Coronary artery (tissue), 2 donors: ENCODE results near the gene ASIC4.

ENCODE experiments used
- DNase-seq: peaks from one replicate; pipeline ENCODE4 v3.0.0-alpha.2; 2017; ENCODE audit warnings: low spot score
- H3K27ac ChIP-seq, 2 donors: fragments of 200-600 bp; sonication (generic); one replicate each; pipeline ENCODE4 v1.5.1; 2016 to 2019
- H3K4me3 ChIP-seq: fragments of 200-600 bp; sonication (generic); 2 replicates; pipeline ENCODE4 v1.5.1; 2016; ENCODE audit warnings: mild to moderate bottlenecking, moderate library complexity
- TF ChIP-seq, protein P1 (sequence below): fragments of 200-600 bp; sonication (generic); IDR thresholded peaks from one replicate; pipeline ENCODE4 v1.5.1; 2019; ENCODE audit warnings: antibody characterized with exemption

The ASIC4 gene

DNA sequence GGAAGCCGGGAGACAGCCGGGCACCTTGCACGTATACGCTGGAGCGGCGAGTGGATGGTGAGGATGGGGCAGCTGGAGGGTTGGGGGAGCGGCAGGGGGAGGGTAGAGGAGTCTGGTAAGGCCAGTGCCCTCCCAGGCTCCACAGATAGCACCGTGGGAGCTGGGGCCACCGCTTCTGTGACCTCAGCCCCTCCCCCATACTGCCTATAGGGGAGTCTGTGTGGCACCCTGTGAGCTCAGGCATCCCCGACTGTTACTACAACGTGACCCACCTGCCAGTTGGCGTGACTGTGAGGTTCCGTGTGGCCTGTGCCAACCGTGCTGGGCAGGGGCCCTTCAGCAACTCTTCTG, 25.5 kb upstream of the ASIC4 start:
- Histone ChIP-seq H3K27ac (peak overlapping the region in 1 of 2 donors; percentile 16), H3K4me3 (no peak overlapping the region)
- TF ChIP-seq, protein P1, sequence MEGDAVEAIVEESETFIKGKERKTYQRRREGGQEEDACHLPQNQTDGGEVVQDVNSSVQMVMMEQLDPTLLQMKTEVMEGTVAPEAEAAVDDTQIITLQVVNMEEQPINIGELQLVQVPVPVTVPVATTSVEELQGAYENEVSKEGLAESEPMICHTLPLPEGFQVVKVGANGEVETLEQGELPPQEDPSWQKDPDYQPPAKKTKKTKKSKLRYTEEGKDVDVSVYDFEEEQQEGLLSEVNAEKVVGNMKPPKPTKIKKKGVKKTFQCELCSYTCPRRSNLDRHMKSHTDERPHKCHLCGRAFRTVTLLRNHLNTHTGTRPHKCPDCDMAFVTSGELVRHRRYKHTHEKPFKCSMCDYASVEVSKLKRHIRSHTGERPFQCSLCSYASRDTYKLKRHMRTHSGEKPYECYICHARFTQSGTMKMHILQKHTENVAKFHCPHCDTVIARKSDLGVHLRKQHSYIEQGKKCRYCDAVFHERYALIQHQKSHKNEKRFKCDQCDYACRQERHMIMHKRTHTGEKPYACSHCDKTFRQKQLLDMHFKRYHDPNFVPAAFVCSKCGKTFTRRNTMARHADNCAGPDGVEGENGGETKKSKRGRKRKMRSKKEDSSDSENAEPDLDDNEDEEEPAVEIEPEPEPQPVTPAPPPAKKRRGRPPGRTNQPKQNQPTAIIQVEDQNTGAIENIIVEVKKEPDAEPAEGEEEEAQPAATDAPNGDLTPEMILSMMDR = no peak
- DNase-seq = no peak

DNA sequence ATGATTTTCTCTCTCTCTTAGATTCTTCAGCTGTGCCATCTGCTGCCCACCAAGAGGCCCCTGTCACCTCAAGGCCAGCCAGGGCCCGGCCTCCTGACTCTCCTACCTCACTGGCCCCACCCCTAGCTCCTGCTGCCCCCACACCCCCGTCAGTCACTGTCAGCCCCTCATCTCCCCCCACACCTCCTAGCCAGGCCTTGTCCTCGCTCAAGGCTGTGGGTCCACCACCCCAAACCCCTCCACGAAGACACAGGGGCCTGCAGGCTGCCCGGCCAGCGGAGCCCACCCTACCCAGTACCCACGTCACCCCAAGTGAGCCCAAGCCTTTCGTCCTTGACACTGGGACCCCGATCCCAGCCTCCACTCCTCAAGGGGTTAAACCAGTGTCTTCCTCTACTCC, 25.0 kb upstream of the ASIC4 start:
- Histone ChIP-seq H3K4me3 (no peak overlapping the region), H3K27ac (peak overlapping the region in 1 of 2 donors; percentile 16)
- TF ChIP-seq, protein P1 = no peak
- no peak for DNase-seq

DNA sequence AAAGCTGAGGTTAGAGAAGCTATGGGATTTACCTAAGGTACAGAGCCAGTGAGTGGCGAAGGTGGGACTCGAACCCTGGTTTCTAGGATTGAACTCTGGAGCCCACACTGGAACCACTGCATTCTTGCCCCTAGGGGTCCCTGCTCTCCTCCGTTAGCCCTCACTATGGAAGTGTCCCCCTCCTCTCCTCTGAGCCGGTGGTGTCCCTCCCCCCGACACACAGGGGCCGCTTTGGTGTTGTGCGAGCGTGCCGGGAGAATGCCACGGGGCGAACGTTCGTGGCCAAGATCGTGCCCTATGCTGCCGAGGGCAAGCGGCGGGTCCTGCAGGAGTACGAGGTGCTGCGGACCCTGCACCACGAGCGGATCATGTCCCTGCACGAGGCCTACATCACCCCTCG, 24.1 kb upstream of the ASIC4 start:
- no peak for DNase-seq
- Histone ChIP-seq H3K27ac (peak overlapping the region in 1 of 2 donors; percentile 32), H3K4me3 (no peak overlapping the region)
- TF ChIP-seq, protein P1 = no peak

DNA sequence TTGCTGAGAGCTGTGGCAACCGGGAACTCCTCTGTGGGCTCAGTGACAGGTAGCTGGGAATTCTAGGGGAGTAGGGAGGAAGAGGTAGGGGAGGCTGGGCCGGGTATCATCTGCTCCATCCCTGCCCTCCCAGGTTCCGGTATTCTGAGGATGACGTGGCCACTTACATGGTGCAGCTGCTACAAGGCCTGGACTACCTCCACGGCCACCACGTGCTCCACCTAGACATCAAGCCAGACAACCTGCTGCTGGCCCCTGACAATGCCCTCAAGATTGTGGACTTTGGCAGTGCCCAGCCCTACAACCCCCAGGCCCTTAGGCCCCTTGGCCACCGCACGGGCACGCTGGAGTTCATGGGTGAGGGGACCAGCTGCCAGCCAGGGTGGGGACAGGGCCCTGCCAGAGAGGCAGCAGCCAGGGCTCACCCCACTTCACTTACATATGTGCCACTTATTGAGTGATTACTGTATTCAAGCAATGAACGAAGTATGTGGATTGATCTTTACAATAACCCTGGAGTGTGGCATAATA, 23.6 kb upstream of the ASIC4 start:
- no peak for DNase-seq
- Histone ChIP-seq H3K27ac (no peak overlapping the region), H3K4me3 (no peak overlapping the region)
- TF ChIP-seq, protein P1 = no peak

GRCh38 chr2:219491278-219491963, 22.9 kb upstream of the ASIC4 start:
- Histone ChIP-seq H3K4me3 (no peak overlapping the region), H3K27ac (peak overlapping the region in 1 of 2 donors; percentile 35)
- no peak for DNase-seq
- TF ChIP-seq, protein P1 = no peak

DNA sequence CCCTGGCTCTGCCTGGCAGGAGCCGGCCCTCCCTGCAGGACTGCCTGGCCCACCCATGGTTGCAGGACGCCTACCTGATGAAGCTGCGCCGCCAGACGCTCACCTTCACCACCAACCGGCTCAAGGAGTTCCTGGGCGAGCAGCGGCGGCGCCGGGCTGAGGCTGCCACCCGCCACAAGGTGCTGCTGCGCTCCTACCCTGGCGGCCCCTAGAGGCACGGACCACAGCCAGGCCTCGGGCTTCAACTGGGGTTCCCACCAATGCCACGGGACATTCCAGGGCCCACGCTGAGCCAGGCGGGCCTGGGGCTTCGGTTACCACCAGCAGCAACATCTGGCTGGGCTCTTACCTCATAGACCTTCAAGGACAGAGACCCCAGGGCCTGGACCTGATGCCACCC, 21.7 kb upstream of the ASIC4 start:
- Histone ChIP-seq H3K27ac (no peak overlapping the region), H3K4me3 (no peak overlapping the region)
- TF ChIP-seq, protein P1 = no peak
- no peak for DNase-seq

GRCh38 chr2:219493086-219493485, 21.2 kb upstream of the ASIC4 start:
- TF ChIP-seq, protein P1 = no peak
- no peak overlapping the region for H3K4me3 ChIP-seq
- peak overlapping the region in 1 of 2 donors; percentile 98 for H3K27ac ChIP-seq
- DNase-seq = no peak
